KOPT-K1 (cell line): ENCODE measurements around the gene VWA3A.
"Not testable (repeated sequence)": the region's sequence is repeated elsewhere in the genome, so short reads cannot be mapped to it uniquely, and the experiment has no call there.

ENCODE experiments used
- H3K27ac ChIP-seq: fragments of 200-600 bp; sonication (generic); 2 replicates; pipeline ENCODE4 v1.5.1; 2016; ENCODE audit warnings: antibody characterized with exemption, mild to moderate bottlenecking, low read depth, low read length; ENCODE audit not compliant: poor library complexity, severe bottlenecking
- H3K36me3 ChIP-seq: fragments of 200-600 bp; sonication (generic); 2 replicates; pipeline ENCODE4 v1.5.1; 2017; ENCODE audit warnings: antibody characterized with exemption, mild to moderate bottlenecking, low read length, moderate library complexity; ENCODE audit not compliant: insufficient read depth
- H3K9me3 ChIP-seq: fragments of 200-600 bp; sonication (generic); 2 replicates; pipeline ENCODE4 v1.5.1; 2017; ENCODE audit warnings: antibody characterized with exemption, low read length, mild to moderate bottlenecking; ENCODE audit not compliant: insufficient read depth, poor library complexity, severe bottlenecking

VWA3A gene

DNA sequence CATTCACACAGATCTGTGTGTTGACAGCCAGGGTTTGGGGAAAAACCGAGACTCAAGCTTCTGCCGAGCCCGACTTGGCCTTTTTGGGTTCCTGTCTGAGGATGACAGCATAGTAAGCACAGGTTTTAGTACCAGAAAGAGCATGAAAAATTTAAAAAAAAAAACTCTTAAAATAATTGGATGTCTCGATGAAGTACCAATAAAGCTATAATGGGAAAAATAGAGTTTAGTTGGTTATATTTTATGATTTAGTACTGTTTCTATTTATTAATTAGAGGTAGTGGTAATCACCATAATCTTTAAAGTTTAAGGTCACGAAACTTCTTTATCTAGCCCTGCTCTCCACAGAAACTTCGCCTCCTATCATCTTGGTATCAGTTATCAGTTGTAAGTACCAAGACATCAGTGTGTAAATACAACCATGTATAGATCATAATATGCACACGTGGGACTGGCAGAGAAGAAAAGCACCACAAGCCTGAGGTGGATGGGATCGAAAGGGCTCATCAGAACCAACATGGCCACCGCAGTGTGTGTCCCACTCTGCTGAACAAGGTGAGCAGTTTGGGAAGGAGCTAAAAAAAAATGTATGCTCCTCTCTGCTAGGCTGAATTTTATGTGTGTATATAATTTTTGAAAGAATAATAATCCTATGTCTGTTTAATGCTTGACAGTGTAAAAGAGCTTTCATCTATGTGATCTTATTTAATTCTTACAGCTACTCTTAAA, 99.4 kb downstream of the VWA3A start:
- Histone ChIP-seq H3K36me3 (no peaks in the 10 kb centered on the region), H3K27ac (peak overlapping the region; percentile 52), H3K9me3 (no peaks in the 10 kb centered on the region)

DNA sequence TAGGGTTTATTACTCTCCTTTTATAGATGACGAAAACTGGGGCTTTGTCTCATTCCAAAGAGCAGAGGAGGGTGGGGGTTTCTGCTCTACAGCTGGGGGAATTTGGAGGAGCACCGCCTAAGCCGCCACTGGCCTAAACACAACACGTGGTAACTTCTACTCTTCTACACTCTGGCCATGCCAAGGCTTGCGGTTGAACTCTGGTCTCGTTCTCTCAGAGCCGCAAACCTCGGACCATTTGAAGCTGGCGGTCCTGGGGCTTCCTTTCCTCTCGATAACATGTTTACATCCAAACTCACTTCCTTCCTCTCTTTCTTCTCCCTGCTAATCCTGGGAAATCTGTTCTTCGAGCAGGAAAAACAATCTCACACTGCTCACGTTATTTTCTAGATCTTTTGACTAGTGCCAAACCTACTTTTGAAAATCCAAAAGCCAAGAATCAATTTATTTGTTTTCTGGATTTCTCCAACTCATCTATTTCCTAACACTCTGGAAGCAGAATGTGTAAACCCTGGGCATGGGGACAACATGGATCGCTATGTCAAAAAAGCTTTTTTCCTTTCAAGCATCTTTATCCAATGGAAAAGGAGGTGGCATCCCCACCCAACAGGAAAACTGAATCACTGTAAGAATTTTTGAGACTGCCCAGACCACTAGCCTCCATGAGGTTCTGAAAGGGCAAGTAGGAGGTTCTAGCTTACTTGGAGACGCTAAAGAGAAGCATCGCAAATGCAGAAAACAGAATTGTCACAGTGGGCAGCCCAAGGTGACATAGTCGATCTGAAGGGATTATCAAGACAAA, 100.1 kb downstream of the VWA3A start:
- Histone ChIP-seq H3K36me3 (no peaks in the 10 kb centered on the region), H3K9me3 (no peaks in the 10 kb centered on the region), H3K27ac (no peak overlapping the region)

DNA sequence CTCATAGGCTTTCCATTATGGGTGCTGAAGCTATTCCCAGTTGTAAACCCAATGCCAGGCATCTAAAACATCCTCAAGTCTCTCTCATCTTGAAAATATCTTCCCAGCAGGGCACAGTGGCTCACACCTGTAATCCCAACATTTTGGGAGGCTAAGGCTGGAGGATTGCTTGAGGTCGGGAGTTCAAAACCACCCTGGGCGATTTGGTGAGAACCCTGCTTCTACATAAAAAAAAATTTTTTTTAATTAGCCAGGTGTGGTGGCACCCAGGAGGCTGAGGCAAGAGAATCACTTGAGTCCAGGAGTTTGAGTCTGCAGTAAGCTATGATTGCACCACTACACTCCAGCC, 100.7 kb downstream of the VWA3A start:
- Histone ChIP-seq H3K9me3 (no peaks in the 10 kb centered on the region), H3K36me3 (no peaks in the 10 kb centered on the region), H3K27ac (no peak overlapping the region)

DNA sequence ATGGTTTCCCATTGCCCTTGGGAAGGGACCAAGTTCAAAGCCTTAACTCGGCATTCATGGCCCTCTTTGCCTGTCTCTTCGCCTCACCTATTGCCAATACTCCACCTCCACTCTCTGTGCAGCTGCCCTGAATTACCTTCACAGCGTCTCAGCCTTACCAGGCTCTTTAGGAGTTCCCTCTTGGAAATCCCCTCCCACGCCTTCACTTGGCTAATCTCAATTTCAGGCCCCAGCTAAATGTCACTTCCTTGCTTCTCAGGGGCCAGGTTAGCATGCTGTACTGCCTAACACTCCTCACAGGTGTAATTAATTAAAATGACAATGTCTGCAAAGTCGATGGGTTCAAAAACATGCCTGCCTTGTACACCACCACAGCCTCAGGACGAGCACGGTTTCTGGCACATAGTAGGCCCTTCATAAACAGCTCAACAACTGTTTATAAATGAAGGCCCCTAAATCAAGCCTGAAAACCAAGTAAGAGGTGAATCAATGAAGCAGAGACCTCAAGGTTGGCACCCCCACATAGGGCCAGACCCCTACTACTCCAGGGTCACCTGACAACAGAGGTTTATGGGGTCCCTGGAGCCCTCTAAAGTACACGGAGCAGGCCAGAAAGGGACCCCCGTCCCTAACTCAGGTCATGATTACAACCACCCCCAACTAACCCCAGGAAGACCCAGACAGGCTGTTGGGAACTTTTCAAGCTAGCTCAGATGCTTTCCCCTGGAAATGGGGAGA, 102.5 kb downstream of the VWA3A start:
- H3K36me3 ChIP-seq, result no peaks in the 10 kb centered on the region
- no peak overlapping the region for H3K27ac ChIP-seq
- H3K9me3 ChIP-seq, result no peaks in the 10 kb centered on the region

DNA sequence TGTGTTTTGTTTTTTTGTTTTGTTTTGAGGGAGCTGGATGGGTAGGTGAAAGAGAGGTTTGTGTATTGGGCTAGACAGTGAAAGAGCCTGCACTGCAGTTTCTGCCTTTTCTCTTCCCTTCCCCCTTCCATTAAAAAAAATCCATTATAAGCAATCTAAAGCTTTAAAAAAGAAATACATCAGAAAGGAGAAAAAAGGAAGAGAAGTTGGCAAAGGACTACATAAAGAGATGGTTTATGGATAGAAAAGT, 103.0 kb downstream of the VWA3A start:
- Histone ChIP-seq H3K9me3 (no peaks in the 10 kb centered on the region), H3K27ac (no peak overlapping the region), H3K36me3 (no peaks in the 10 kb centered on the region)

DNA sequence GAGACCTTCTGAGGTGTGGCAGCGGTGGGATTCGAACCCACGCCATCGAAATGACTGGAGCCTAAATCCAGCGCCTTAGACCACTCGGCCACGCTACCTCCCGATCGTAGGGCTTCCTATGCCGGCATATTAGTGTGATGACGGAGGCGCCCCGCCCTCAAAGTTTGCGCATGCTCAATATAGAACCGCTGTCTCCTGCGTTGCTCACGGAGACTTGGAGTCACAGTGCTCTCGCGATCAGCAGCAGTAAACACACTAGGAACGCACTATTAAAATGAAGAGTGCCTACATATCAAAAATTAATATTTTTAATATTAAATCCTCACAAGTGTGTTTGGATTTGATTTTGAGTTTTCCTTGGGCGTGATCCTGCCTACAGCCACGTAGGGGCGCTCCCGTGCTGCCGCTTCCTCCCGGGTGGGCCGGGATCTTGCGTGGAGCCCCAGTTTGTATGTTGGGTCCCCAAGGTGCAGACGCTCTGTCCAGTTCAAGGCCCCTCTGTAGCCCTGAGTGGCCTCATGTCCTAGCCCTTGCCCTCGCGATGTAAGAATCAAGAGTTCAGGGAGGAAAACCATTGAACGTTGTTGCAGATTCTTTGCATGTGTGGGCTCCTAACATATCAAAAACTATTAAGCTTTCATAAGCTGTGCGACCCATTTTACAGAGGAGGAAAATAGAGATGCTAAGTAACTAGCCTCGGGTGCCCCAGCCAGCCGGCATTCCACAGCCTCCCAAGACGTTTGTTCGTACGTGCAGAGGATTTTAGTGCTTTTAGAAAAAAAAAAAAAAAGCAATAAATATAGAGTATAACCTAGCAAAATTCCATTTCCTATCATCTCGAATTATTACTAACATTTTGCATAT, 103.6 kb downstream of the VWA3A start:
- Histone ChIP-seq H3K9me3 (no peaks in the 10 kb centered on the region), H3K36me3 (no peaks in the 10 kb centered on the region), H3K27ac (peak overlapping the region; percentile 60)

DNA sequence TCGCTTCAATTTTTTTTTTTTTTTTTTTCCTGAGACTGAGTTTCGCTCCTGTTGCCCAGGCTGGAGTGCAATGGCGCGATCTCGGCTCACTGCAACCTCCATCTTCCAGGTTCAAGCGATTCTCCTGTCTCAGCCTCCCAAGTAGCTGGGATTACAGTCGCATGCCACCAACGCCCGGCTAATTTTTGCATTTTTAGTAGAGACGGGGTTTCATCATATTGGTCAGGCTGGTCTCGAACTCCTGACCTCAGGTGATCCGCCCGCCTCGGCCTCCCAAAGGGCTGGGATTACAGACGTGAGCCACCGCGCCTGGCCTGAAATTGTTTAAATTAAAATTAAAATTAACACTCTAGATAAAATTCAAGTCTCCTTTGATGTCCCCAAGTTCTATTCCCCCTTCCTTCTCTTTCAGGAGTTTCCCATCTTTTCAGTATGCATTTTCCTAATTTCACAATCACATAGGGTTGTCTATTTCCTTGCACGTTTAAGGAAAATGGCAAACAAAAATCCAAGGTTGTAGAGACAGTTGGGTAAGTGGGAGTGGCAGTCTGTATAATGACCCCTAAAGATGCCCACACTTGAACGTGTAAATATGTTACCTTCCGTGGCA, 104.3 kb downstream of the VWA3A start:
- H3K27ac ChIP-seq, H3K9me3 ChIP-seq, H3K36me3 ChIP-seq: not testable (repeated sequence)

DNA sequence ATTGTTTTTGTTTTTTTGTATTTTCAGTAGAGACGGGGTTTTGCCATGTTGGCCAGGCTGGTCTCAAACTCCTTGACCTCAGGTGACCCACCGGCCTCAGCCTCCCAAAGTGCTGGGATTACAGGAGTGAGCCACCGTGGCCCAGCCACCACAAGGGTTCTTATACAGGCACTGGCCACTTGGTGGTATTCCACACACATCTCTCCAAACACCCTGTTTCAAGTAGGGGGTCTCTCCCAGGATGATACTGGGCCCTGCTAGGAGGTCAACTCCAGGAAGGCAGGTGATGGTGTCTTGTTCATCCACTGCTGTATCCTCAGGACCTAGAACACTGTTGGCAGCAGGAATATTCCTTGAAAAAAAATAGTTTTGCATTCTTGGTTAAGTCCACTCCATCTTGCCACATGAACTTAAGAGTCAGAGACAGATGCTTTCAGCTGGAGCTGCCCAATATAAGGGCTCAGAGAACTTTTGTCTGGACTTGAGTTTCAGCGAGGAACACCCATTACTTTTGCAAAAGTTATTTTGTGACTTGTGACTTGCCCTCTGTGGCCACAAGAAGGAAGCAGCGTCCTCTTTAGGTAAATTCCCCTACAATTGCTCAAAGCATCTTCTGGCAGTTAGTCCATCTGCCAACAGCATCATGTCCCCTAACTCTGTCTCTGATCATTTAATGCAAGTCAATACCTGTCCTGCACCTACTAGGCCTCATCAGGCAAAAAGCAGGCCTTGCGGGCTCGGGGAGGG, 106.4 kb downstream of the VWA3A start:
- no peak overlapping the region for H3K27ac ChIP-seq
- H3K36me3 ChIP-seq, result no peaks in the 10 kb centered on the region
- no peaks in the 10 kb centered on the region for H3K9me3 ChIP-seq

DNA sequence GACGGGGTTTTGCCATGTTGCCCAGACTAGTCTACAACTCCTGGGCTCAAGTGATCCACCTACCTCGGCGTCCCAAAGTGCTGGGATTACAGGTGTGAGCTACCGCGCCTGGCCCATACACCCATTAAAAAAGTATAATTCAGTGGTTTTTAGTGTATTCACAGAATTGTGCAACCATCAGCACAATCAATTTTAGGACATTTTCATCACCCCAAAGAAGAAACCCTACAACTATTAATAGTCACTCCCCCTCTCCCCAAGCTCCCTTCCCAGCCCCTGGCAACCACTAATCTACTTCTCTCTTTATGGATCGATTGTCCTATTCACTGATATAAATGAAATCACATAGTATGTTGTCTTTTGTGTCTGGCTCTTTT, 109.9 kb downstream of the VWA3A start:
- H3K36me3 ChIP-seq, result no peaks in the 10 kb centered on the region
- no peaks in the 10 kb centered on the region for H3K9me3 ChIP-seq
- H3K27ac ChIP-seq, result no peak overlapping the region

DNA sequence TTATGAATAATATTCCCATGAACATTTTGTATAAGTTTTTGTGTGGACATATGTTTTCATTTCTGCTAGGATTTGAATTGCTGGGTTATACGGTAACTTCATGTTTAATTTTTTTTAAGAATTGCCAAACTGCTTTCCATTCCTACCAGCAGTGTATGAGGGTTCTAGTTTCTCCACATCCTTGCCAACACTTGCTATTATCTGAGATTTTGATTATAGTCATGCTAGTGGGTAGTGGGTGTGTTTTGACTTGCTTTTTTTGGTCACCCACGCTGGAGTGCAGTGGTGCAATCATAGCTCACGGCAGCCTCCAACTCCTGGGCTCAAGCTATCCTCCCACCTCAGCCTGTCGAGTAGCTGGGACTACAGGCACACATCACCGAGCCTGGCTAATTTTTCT, 110.8 kb downstream of the VWA3A start:
- Histone ChIP-seq H3K27ac (no peak overlapping the region), H3K9me3 (no peaks in the 10 kb centered on the region), H3K36me3 (no peaks in the 10 kb centered on the region)

DNA sequence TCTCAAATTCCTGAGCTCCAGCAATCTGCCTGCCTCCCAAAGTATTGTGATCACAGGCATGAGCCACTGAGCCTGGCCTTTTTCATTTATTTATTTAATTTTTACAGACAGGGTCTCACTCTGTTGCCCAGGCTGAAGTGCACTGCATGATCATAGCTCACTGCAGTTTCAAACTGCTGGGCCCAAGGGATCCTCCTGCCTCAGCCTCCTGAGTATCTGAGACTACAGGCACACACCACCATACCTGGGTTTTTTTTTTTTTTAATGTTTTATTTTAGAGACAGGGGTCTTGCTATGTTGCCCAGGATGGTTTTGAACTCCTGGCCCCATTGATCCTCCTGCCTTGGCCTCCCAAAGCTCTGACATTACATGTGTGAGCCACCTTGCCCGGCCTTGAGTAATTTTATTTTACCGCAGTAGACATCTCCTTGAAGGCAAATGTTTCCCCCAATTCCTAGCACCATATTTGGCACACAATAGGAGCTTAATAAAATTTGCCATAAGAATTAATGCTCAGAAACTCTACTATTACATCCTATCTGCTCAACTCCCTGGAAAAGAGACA, 111.8 kb downstream of the VWA3A start:
- H3K36me3 ChIP-seq, result no peaks in the 10 kb centered on the region
- no peak overlapping the region for H3K27ac ChIP-seq
- H3K9me3 ChIP-seq, result no peaks in the 10 kb centered on the region

DNA sequence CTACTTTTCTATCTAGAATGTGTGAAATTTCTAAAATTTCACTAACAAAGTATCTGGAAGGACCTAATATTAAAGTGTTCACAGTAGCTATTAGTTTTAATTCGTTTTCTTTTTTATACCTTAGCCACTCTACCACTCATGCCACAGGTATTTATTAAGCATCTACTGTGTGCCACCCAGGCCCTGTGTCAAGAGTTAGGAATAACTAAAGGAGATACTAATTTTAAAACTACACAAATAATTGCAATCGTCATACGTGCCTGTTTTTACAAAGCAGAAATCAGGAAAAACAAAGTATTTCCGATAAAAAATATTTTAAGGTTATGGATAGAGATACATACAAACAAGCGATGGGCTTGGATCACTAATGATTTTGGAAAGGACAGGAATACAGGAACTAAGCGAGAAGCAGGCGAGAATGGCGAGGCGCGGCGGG, 113.3 kb downstream of the VWA3A start:
- Histone ChIP-seq H3K9me3 (no peaks in the 10 kb centered on the region), H3K27ac (peak overlapping the region; percentile 87)

DNA sequence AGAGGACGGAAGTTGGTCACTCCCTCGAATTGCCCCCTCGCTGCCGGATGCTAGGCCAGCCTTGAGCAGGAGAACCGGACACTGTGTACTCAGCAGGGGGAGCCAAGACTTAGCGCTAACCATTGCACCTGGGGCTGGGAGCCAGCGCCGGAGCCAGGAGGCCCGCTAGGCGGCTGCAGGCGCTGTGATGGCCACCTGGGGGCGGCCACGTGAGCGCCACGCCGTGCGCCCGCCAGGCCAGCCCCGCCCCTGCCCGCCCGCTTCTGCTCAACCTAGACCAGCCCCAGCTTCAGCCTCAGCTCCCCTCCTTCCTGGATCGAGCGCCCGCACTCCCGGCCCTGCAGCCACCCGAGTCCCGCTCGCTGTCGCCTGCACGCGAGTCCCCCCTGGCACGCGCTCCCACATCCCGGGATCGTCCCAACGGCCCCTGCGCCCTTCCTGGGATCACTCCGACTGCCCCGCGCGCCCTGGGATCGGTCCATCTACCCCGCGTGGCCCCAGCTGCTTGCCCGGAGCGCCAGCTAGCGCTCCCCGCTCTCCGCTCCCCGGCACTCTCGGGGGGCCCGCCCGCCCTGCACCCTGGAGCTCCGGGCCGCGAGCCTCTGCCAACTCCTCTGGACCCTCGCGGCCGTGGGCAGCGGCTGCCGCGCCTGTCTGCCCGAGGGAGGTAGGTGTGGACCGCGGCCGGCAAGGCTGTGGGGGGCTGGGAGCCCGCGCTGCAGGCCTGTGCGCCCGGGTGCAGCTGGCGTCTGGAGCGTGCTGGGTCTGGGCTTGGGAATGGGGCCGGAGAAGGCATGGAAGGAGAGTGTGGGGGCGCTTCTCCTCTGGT, 113.9 kb downstream of the VWA3A start, which contains the start of gene EEF2K:
Gene EEF2K, plus strand, starts transcription at position 266 of the 829 bp plus-strand sequence. CDS start 19,452 bp downstream, outside the sequence.
- Histone ChIP-seq H3K9me3 (no peaks in the 10 kb centered on the region), H3K36me3 (peaks cover 11% of the 10 kb centered on the region; the same call in 1 of the 2 replicates), H3K27ac (peak within 1 kb of the TSS; percentile 87)

More for the DNA sequence above, 113.3 kb downstream of the VWA3A start:
- H3K36me3 ChIP-seq, result peaks cover 5% of the 10 kb centered on the region; the same call in 1 of the 2 replicates
